GM19455 (cell line): ENCODE results near the gene RDH11.

Experiments
- ATAC-seq: cut with Tn5 transposase; IDR thresholded peaks from one replicate; pipeline ENCODE4 v1.9.1; 2021; ENCODE audit not compliant: unreplicated experiment

Gene RDH11

DNA sequence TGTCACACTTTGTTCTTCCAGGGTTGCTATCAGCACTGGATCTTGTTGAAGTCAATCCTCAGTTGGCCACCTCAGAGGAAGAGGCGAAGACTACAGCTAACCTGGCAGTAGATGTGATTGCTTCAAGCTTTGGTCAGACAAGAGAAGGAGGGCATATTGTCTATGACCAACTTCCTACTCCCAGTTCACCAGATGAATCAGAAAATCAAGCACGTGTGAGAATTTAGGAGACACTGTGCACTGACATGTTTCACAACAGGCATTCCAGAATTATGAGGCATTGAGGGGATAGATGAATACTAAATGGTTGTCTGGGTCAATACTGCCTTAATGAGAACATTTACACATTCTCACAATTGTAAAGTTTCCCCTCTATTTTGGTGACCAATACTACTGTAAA, 44.9 kb downstream of the RDH11 start:
- ATAC-seq = no peak

- no peak for ATAC-seq
Measured at GRCh38 chr14:67650151-67650550, 45.4 kb downstream of the RDH11 start.

GRCh38 chr14:67646131-67646530, 49.4 kb downstream of the RDH11 start:
- no peak for ATAC-seq

GRCh38 chr14:67645414-67645813, 50.1 kb downstream of the RDH11 start:
- no peak for ATAC-seq

DNA sequence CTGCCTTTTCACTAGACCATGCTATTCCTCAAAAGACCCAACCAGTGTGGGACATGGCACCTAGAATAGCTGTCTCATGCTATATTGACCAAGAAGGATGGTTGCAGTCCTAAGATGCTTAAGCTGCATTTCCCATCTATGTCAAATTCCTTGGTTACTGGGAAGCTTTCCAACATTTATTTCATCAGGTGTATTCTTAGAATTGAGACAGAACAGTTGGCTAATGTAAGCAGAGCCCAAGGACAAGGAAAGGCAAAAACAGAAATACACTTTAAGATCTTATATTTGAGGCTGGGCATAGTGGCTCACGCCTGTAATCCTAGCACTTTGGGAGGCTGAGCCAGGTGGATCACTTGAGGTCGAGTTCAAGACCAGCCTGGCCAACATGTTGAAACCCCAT, 51.1 kb downstream of the RDH11 start:
- no peak for ATAC-seq

GRCh38 chr14:67643713-67644112, 51.9 kb downstream of the RDH11 start:
- no peak for ATAC-seq

DNA sequence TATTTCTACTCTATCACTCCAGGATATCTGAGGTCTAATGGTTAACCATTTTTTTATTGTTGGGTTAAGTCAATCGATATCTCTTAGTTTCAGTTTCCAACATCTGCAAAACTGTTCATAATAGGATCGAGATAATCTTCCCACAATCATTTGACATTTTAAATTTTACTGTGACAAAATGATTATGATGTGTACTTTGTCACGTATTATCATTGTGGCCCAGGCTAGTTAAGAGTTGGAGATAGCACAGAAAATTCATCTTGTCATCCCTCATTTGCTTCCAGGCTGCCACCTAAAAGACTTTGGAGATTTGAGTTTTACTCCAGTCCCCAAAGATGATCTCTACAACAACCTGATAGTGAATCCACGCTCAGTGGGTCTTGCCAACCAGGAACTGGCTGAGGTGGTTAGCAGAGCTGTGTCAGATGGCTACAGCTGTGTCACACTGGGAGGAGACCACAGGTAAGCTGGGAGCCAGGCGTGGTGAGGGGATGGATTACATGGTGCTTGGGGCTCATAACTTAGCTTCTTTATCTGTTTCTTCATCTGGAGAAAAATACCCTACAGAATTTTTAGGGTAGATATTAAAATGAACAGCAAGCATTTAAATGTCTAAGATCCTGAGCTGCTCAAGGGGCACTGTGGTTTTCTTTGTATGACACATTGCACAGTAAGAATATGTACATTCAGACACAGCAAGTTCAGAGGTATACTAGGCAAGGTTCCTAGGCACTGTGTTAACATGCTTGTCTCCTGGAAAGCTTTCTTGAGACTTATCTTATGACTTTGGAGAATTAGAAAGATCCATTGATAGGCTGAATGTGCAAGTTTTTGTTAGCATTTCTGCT, 53.4 kb downstream of the RDH11 start:
- ATAC-seq = no peak

DNA sequence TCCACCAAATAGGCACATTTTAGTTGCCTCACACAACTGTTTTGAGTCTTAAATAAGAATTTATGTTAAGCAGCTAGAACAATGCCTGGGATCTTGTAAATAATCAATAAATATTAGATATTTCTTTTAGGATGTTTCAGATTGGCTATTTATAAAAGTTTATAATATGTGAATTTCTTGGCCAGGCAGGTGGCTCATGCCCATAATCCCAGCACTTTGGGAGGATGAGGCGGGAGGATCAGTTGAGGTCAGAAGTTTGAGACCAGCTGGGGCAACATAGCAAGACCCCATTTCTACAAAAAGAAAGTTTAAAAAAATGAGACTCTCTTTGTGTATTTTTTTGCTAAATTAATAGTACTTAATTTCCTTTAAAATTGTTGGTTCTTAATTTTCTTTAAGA, 54.1 kb downstream of the RDH11 start:
- no peak for ATAC-seq

DNA sequence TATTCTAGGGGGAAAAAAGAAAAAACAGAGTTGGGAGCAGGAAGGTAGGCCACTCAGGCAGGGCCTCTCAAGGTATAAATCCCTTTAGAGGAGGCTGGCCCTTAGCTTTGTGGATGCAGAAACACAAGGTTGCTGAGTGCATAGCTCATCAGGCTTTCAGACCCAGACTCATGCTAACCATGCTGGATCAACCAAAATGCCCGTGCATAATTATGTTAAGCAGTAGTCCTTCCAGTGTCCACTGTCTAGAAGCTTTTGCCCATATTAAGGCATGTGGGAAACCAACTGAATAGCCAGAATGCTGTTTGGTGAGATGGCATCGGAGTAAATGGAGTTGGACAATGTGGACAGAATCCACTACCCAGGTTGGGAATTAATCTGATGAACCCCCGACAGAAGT, 56.9 kb downstream of the RDH11 start:
- no peak for ATAC-seq

DNA sequence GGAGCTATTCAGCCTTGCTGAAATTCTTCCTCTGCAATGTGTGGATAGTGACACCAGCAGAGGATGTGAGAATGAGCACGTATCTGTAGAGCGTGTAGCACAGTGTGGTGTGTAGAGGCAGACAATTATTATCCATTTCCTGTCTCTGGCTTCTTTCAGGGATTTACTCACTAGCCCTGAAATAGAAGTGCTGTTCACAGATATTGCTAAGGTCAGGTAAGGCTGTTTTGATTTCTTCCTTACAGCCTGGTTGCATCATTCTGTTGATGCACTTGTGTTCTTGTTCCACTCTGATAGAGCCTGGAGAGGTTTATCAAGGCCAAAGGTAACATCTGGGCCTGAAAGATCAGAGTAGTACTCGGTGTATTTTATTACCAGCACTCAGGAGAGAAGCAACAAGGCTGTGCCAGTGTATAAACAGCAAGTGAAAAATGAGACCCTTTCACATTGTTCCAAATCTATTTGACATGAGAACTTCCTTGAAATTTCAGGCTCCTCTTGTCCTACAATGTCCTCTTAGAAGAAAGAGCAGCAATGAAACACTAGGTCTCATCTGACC, 59.1 kb downstream of the RDH11 start:
- ATAC-seq = no peak

DNA sequence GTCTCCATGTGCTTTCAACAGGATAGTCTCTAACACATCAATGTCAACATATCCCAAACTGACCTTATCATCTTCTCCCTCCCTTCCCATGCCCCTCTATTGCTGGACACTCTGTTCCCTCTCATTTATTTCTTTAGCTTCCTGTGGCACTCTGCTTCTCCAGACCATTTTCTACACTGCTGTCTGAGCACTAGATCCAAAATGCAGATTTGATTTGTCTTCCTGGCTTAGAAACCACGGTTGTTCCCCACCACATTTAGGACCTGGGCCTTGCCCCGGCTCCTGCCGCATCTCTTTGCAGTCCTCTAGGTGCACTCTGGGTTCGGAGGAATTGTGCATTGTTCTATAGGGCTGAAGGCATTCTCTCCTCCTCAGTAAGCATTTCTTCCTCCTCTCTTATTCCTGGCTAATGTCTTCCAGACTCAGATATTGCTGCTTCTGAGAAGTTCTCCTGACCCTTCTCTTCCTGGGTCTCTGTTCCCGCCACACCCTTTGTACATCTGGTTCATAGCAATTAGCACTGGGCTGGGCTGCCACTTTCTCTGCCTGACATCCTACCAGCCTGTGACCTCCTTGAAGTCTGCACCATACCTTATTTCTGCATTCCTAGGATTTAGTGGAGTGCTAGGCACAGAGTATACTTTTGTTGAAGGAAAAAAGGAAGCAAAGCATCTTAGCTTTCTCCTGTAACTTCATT, 62.0 kb downstream of the RDH11 start:
- ATAC-seq = no peak

DNA sequence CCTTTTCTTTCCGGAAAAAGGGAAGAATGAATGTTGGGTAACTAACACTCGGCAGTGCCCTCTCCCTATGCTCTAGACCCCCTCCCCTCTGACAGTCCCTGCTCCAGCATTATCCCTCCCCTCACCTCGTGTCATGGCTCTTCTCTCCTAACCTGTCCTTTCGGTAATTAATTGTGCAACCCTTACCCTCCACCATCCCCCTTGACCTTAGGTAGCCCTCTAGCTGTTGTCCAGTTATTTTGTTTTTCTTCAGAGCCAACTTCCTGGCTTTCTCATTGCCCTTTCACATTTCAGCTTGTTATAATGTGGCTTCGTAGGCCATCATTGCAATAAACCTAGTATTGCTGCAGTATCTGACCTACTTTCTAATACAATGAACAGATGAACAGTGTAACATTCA, 64.6 kb downstream of the RDH11 start:
- no peak for ATAC-seq

DNA sequence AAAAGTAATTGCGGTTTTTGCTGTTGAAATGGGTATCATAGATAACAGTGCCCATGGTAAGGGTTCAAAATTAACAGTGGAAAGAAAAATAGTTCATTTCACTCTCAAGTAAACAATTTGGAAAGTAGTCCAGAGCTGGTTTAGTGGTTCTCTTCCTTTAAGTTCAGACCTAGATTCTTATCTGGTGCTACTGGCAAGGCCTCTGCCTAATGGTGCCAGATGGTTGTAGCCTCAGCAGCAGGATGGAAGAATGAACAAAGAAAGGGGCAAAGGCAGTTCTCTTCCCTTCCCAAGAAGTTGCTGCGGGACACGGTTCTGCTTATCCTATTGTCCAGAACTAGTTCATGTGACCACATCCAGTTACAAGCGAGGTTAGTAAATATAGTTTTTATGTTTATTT, 65.4 kb downstream of the RDH11 start:
- ATAC-seq = no peak

GRCh38 chr14:67627519-67627918, 68.0 kb downstream of the RDH11 start:
- no peak for ATAC-seq
